ENCODE data around the gene TXN.

- TF ChIP-seq, protein P1, sequence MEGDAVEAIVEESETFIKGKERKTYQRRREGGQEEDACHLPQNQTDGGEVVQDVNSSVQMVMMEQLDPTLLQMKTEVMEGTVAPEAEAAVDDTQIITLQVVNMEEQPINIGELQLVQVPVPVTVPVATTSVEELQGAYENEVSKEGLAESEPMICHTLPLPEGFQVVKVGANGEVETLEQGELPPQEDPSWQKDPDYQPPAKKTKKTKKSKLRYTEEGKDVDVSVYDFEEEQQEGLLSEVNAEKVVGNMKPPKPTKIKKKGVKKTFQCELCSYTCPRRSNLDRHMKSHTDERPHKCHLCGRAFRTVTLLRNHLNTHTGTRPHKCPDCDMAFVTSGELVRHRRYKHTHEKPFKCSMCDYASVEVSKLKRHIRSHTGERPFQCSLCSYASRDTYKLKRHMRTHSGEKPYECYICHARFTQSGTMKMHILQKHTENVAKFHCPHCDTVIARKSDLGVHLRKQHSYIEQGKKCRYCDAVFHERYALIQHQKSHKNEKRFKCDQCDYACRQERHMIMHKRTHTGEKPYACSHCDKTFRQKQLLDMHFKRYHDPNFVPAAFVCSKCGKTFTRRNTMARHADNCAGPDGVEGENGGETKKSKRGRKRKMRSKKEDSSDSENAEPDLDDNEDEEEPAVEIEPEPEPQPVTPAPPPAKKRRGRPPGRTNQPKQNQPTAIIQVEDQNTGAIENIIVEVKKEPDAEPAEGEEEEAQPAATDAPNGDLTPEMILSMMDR (IDR thresholded peaks at IDR 0.05), result no peak
- no peak for TF ChIP-seq POLR2A (IDR thresholded peaks at IDR 0.05)
Observed at GRCh38 chr9:110241260-110241857, 14.9 kb downstream of the TXN start.
